T-helper 17 cell (primary cell): ENCODE results near the gene DPP6. TPM values are rescaled to one million over a fixed set of nuclear protein-coding genes. Genes with fewer than 3 reads are reported as not detected.

Experiments used
- ATAC-seq: fragments of 150-1000 bp; cut with Tn5 transposase; 2 replicates; pipeline ENCODE4 v1.10.0; 2021; ENCODE audit warnings: mild to moderate bottlenecking, moderate library complexity
- DNase-seq, 3 donors: peaks; one replicate each; pipeline versions ENCODE4 v3.0.0 to v3.0.0-alpha.2; 2020 to 2021
- H3K9me3 ChIP-seq: one replicate; pipeline ENCODE4 v1.7.0; 2013; ENCODE audit warnings: low read length, mild to moderate bottlenecking; ENCODE audit not compliant: control insufficient read depth, poor library complexity, severe bottlenecking
- H3K27ac Mint-ChIP-seq: one replicate; pipeline ENCODE4 v1.8.0; 2022; ENCODE audit warnings: mild to moderate bottlenecking, moderate library complexity, mixed read lengths
- H3K27me3 Mint-ChIP-seq: one replicate; pipeline ENCODE4 v1.8.0; 2022; ENCODE audit warnings: mixed read lengths
- H3K36me3 Mint-ChIP-seq: one replicate; pipeline ENCODE4 v1.8.0; 2022; ENCODE audit warnings: low read depth, mixed read lengths
- H3K4me1 Mint-ChIP-seq: one replicate; pipeline ENCODE4 v1.8.0; 2022; ENCODE audit warnings: mild to moderate bottlenecking, mixed read lengths
- H3K4me3 Mint-ChIP-seq: one replicate; pipeline ENCODE4 v1.8.0; 2022; ENCODE audit warnings: mild to moderate bottlenecking, moderate library complexity, mixed read lengths
- total RNA-seq, 4 donors: library from RNA in 2 of 4; stranded (reverse) in 2 of 4; gene quantifications; one replicate each; pipeline ENCODE4 v1.2.3 and lab custom pipeline; 2022 to 2026

Gene DPP6
- total RNA-seq, 2 donors from 2014 or later: not detected

DNA sequence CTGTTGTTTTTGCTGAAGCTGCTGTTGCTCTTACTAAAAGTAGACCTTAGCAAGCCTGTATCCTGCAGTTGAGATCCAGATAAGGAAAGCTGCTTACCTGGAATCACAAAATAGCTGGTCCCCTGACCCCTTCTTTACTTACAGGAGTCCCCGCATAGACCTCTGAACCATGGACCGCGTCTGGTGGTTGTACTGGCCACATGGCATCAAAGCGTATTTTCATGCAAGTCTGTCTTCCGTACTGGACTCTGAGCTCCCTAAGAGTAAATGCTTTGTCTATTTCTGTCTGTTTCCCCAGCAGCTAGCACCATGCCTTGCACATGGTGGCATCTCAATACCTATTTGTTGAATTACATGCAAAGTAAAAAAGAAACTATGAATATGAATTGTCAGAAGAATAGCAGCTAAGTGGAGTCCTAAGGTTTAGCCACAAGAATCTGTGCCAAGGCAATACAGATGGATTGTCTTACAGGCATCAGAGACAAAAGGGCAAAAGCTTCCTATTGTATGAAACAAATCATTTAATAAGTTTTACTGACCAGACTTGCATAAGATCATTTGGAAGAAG, 791.6 kb downstream of the DPP6 start:
- H3K27ac Mint-ChIP-seq: no peak overlapping the region
- no peak overlapping the region for H3K4me3 Mint-ChIP-seq
- no peaks in the 10 kb centered on the region for H3K4me1 Mint-ChIP-seq
- no peak for DNase-seq
- ATAC-seq: no peak
- H3K9me3 ChIP-seq: no peaks in the 10 kb centered on the region
- no peaks in the 10 kb centered on the region for H3K36me3 Mint-ChIP-seq
- H3K27me3 Mint-ChIP-seq: peaks cover 40% of the 10 kb centered on the region

DNA sequence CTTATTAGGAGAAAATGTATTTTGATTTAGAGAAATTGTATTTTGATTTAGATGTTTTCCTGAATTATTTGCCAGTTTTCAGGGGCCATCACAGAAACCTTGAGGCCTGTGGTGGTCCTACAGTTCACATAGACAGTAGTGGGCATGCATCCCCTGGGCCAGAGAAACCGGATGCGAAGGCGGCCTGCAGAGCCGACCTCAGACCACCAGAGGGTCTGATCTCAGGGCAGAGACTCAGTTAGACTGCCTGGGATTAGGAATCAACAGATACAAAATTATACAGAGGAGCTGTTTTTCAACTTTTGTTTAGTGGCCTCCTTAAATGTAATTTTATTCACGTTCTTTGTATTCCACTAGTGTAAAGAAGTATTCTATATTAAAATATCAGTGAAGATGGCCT, 792.3 kb downstream of the DPP6 start:
- Mint-ChIP-seq H3K4me1 (no peaks in the 10 kb centered on the region), H3K27ac (no peak overlapping the region), H3K36me3 (no peaks in the 10 kb centered on the region), H3K4me3 (no peak overlapping the region), H3K27me3 (peaks cover 35% of the 10 kb centered on the region)
- ATAC-seq (no peak), DNase-seq (no peak)
- H3K9me3 ChIP-seq: no peaks in the 10 kb centered on the region

DNA sequence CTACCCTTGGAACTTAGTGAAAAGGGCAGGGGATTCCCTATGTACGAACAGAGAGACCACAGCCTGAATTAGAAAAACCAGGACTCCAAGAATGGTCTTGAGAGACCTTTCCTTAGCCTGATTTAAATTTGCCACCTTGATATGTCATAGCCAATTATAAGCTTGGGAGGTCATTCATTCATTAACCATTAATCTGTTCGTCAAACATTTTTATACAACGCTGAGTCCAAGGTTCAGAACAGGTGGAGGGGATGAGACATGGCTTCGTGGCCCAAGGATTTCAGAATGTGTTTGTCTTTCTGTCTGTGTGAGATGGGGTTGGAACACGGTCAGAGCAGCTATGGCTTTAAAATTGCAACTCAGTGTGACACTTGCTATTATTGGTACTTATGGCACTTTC, 792.8 kb downstream of the DPP6 start:
- no peaks in the 10 kb centered on the region for H3K4me1 Mint-ChIP-seq
- ATAC-seq (no peak), DNase-seq (no peak)
- H3K9me3 ChIP-seq: no peaks in the 10 kb centered on the region
- H3K4me3 Mint-ChIP-seq: no peak overlapping the region
- H3K36me3 Mint-ChIP-seq: no peaks in the 10 kb centered on the region
- H3K27me3 Mint-ChIP-seq: peaks cover 34% of the 10 kb centered on the region
- H3K27ac Mint-ChIP-seq: no peak overlapping the region

DNA sequence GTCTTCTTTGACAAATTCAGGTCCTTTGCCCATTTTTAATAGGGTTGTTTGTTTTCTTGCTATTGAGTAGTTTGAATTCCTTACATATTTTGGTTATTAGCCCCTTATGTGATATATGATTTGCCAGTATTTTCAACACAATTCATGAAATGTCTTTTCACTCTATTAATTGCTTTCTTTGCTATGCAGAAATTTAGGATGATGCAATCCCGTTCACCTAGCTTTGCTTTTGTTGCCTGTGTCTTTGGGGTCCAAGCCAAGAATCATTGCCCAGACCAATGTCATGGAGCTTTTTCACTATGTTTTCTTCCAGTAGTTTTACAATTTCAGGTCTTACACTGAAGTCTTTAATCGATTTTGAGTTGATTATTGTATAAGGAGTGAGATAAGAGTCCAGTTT, 796.3 kb downstream of the DPP6 start:
- no peaks in the 10 kb centered on the region for H3K9me3 ChIP-seq
- DNase-seq (no peak), ATAC-seq (no peak)
- Mint-ChIP-seq H3K27me3 (peaks cover 24% of the 10 kb centered on the region), H3K27ac (no peak overlapping the region), H3K4me3 (no peak overlapping the region), H3K36me3 (no peaks in the 10 kb centered on the region), H3K4me1 (no peaks in the 10 kb centered on the region)

DNA sequence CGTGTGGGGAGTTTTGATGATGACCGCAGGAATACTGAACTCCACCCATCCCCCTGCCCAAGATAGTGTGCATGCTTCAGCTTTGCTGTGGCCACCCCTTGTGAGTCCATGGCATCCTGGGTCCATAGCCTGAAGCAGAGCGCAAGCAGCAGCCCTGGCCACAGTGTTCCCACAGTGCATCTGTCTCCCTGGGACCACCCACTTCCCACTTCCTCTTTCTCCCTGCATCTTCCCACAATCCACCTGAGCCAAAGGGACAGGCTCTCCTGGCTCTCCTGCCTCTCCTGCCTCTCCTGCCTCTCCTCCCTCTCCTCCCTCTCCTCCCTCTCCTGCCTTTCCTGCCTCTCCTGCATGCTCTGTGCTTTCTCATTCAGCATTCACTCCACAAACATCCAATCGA, 800.0 kb downstream of the DPP6 start:
- ATAC-seq (no peak), DNase-seq (no peak)
- no peak overlapping the region for H3K27ac Mint-ChIP-seq
- H3K27me3 Mint-ChIP-seq: peaks cover 9% of the 10 kb centered on the region
- no peaks in the 10 kb centered on the region for H3K4me1 Mint-ChIP-seq
- no peak overlapping the region for H3K4me3 Mint-ChIP-seq
- H3K9me3 ChIP-seq: no peaks in the 10 kb centered on the region
- H3K36me3 Mint-ChIP-seq: no peaks in the 10 kb centered on the region

DNA sequence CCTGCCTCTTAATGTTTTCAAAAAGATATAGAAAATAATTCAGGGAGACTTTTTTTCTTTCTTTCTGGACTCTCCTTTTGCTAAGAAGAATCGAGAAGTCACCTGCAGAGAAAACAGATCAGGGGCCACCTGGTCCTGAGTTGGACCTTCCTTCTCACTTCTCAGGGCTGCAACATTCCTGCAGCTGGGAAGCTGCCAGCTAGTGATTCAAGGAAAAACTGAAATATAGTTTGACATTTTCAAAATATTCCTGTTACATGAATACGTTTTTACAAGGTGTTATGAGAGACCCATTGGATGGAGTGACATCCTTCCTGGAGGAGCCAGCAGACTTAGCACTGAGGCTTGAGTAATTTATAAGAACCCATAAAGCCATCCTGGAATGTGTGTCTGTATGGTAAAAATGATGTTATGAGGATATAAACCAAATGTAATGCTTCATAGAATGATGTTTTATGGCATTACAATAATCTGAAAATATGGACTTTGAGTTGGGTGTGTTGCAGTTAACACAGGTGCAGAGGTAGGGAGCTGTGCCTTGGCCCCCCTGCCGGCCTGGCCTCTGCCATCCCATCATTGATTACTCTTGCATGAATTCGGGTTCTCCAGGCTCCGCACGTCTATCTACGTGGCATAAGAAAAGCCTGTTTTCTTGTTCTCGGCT, 801.0 kb downstream of the DPP6 start:
- H3K9me3 ChIP-seq: no peaks in the 10 kb centered on the region
- Mint-ChIP-seq H3K27me3 (peaks cover 9% of the 10 kb centered on the region), H3K27ac (no peak overlapping the region), H3K4me1 (no peaks in the 10 kb centered on the region), H3K4me3 (no peak overlapping the region), H3K36me3 (no peaks in the 10 kb centered on the region)
- DNase-seq: no peak
- ATAC-seq: no peak

DNA sequence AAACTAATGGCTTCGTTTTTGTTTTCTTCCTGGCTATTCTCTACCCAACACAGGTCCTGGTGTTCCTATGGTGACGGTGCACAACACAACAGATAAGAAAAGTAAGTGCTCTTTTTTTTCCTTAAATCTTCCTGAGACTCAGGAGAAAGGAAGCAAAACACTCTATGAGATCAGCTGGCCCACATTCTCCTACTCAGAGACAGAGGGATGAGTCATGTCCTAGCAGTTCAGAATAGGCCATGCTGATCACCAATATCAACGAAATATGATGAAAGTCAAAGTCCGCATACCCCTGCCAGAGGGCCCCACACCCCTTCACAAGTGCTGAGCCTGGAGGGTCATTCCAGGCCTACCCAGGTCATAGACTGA, 801.5 kb downstream of the DPP6 start:
- ATAC-seq (no peak), DNase-seq (no peak)
- H3K9me3 ChIP-seq: no peaks in the 10 kb centered on the region
- H3K27ac Mint-ChIP-seq: no peak overlapping the region
- H3K4me1 Mint-ChIP-seq: no peaks in the 10 kb centered on the region
- no peaks in the 10 kb centered on the region for H3K36me3 Mint-ChIP-seq
- H3K27me3 Mint-ChIP-seq: peaks cover 9% of the 10 kb centered on the region
- H3K4me3 Mint-ChIP-seq: no peak overlapping the region

DNA sequence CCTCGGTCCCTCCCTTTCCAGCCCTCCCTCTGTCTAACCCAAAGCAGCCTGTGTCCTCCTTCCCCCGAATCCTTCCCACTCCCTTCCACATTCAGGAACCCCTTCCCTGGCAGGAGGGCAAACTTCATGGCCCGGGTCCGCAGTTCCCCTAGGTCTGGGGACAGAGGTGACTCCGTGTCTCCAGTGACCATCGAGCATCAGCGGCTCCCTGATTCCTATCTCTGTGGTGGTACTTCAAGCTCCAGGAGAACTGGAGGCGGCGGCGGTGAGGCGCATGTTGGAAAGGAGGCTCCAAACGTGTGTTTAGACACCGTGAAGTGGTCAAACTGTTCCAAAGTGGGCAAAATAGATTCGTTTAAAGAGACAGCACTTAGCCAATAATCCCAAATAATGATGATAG, 802.6 kb downstream of the DPP6 start:
- no peak overlapping the region for H3K4me3 Mint-ChIP-seq
- DNase-seq: no peak
- H3K27me3 Mint-ChIP-seq: peaks cover 9% of the 10 kb centered on the region
- H3K9me3 ChIP-seq: no peaks in the 10 kb centered on the region
- no peak overlapping the region for H3K27ac Mint-ChIP-seq
- H3K4me1 Mint-ChIP-seq: no peaks in the 10 kb centered on the region
- ATAC-seq: no peak
- no peaks in the 10 kb centered on the region for H3K36me3 Mint-ChIP-seq

DNA sequence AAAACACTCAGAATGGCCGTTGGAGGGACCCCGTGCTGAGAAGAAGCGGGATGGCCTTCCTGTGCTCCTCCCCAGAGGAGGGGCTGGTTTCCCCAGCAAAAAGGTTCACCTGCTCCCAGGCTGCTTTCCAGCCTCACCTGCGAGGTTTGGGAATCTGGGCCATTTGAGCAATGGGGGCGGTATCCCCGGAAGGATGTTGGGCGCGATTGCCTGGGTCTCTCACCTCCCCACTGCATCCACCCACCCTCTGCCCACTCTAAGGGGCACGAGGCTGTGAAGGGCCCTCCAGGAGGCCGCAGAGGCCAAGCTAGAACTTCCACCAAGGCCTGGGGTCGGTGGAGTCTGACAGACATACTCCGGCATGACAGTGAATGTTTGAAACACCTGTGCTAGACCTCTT, 803.2 kb downstream of the DPP6 start:
- DNase-seq (no peak), ATAC-seq (no peak)
- H3K9me3 ChIP-seq: no peaks in the 10 kb centered on the region
- no peaks in the 10 kb centered on the region for H3K4me1 Mint-ChIP-seq
- peaks cover 9% of the 10 kb centered on the region for H3K27me3 Mint-ChIP-seq
- no peak overlapping the region for H3K27ac Mint-ChIP-seq
- H3K4me3 Mint-ChIP-seq: no peak overlapping the region
- no peaks in the 10 kb centered on the region for H3K36me3 Mint-ChIP-seq

DNA sequence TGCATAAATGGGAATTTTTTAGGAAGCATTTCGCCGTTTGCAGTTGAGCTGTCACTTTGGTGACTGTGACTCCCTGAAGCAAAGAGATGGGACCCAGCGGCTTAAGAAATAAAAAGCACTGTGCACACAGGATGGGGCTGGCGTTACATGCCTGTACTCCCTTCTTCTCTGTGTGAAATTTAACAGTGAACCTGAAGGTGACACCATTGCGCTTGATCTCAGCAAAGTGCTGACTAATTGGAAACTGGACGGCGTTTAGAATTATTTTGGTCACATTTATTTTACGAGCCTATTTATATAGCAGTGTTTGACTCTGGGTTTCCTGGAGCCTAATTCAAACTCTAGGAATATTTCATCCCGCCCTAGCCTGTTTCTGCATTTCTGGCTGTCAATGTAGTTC, 804.5 kb downstream of the DPP6 start:
- H3K4me3 Mint-ChIP-seq: no peak overlapping the region
- H3K9me3 ChIP-seq: no peaks in the 10 kb centered on the region
- no peak for ATAC-seq
- no peak for DNase-seq
- no peaks in the 10 kb centered on the region for H3K36me3 Mint-ChIP-seq
- peaks cover 18% of the 10 kb centered on the region for H3K27me3 Mint-ChIP-seq
- no peak overlapping the region for H3K27ac Mint-ChIP-seq
- no peaks in the 10 kb centered on the region for H3K4me1 Mint-ChIP-seq

DNA sequence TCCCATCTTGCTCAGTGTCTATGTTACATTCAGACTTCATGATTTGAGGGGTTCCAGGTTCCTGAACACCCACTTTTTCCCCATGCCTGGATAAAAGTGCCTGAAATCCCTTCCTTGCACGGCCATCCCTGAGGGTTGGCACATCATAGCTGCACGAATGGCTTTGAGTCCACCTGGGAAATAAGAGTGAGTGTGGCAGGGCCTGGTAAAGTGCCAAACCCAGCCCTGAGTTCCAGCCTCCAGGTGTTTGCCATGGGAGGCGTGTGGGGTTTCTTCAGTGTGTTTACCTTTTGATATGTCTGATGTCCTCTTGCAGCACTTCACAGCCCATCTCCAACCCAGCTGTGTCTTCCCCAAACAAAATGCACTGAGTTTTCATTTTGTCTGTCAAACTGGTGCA, 805.0 kb downstream of the DPP6 start:
- H3K9me3 ChIP-seq: no peaks in the 10 kb centered on the region
- no peak for DNase-seq
- Mint-ChIP-seq H3K4me1 (no peaks in the 10 kb centered on the region), H3K27ac (no peak overlapping the region), H3K27me3 (peaks cover 22% of the 10 kb centered on the region), H3K4me3 (no peak overlapping the region), H3K36me3 (no peaks in the 10 kb centered on the region)
- no peak for ATAC-seq

DNA sequence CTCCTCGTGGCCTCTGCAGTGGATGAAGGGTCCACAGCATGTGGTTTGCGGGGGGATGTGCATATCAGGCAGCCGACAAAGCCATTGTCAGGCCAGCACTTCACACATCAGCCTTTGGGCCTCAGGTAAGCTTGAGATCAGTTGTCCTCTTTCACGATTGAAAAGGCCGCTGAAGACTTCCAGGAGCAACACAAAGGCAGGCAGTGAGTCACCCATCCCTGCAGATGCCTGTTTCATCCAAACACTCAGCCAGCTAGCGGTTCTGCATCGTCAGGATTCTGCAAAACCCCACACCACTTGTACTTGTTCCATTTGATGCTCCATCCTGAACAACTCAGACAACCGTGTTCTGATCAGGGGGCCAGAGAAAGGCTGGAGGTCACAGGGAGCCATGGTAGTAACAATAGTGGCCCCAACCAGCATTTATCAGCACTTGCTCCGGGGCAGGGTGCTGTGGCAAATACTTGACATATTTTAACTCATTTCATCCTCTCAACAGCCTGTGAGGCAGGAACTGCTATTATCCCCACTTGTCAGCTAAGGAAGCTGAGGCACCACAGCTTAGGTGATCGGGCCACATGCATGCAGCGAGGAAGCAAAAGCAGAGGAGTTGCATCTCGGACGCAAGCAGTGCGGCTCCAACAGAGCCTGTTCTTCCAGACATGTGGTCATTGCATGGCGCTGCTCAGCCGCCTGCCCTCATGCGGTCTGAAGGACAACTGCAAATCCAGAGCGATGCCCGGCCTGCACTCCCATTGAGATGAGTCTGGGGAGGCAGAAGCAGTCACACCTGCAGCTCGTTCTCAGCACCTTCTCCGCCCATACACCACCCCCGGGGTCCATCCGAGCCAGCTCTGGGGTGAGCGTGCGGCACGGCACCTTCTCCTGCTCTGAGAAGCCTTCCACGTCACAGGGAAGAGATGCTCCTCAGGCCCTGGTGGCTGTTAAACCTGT, 805.8 kb downstream of the DPP6 start:
- ATAC-seq (no peak), DNase-seq (no peak)
- Mint-ChIP-seq H3K4me3 (no peak overlapping the region), H3K27ac (no peak overlapping the region), H3K4me1 (no peaks in the 10 kb centered on the region), H3K36me3 (no peaks in the 10 kb centered on the region), H3K27me3 (peaks cover 30% of the 10 kb centered on the region)
- H3K9me3 ChIP-seq: no peaks in the 10 kb centered on the region

DNA sequence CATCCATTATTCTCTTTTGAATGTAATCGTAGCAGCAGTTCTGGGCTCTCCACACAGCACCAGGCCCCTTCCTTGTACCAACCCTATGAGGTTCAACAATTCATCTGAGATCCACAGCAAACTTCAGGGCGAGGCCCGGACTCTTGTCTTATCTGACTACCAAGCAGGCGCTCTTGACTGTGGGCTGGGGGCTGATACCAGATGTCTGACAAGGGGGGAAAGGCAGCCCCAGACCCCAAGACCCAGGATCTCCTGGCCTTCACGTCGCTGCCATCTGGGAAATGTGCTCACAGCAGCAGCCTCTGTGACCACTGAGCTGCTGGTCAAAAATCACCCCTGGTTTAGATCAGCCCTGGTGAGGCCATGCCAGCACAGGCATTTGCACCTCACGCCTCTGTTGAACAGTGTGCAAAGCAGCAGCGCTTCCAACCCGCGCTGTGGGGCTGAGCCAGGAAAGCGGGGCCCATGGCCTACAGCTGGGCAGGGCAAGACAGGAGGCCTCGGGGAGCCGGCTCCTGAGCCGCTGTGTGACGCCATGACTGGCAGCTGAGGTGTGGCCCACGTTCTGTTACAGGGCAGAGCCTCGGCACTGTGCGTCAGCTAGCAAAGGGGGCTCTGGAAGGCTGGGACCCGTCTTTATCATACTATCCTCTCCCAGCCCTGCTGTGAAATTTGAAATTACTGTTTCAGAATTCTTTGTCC, 806.8 kb downstream of the DPP6 start:
- Mint-ChIP-seq H3K4me3 (no peak overlapping the region), H3K36me3 (no peaks in the 10 kb centered on the region), H3K4me1 (no peaks in the 10 kb centered on the region), H3K27ac (no peak overlapping the region), H3K27me3 (peaks cover 27% of the 10 kb centered on the region)
- DNase-seq: no peak
- H3K9me3 ChIP-seq: no peaks in the 10 kb centered on the region
- ATAC-seq: no peak
